Natural killer cell (primary cell): ENCODE measurements around the gene TMEM145. TPM values are rescaled to one million over a fixed set of nuclear protein-coding genes. Genes with fewer than 3 reads are reported as not detected.

Experiments
- ATAC-seq, 3 donors: fragments of 150-1000 bp in 2 of 3; fragments of 200-7000 bp in 1 of 3; cut with Tn5 transposase; 1 replicate in 1 of 3; 2 replicates in 2 of 3; pipeline ENCODE4 v1.10.0; 2021; ENCODE audit warnings: mild to moderate bottlenecking in 2 of 3, moderate library complexity in 2 of 3
- DNase-seq, 2 donors: peaks; one replicate each; pipeline versions ENCODE4 v3.0.0 to v3.0.0-alpha.2; 2013 to 2021; ENCODE audit warnings: mixed read lengths in 1 of 2
- H3K27ac ChIP-seq: one replicate; pipeline ENCODE4 v1.5.1; 2013; ENCODE audit warnings: mild to moderate bottlenecking, low read length
- H3K27me3 ChIP-seq: one replicate; pipeline ENCODE4 v1.6.1; 2013; ENCODE audit warnings: low read length; ENCODE audit not compliant: control insufficient read depth, insufficient read depth
- H3K36me3 ChIP-seq: one replicate; pipeline ENCODE4 v1.6.1; 2013; ENCODE audit warnings: low read length; ENCODE audit not compliant: control insufficient read depth, insufficient read depth
- H3K4me1 ChIP-seq: one replicate; pipeline ENCODE4 v1.6.1; 2013; ENCODE audit warnings: low read length; ENCODE audit not compliant: control insufficient read depth, insufficient read depth
- H3K4me3 ChIP-seq: one replicate; pipeline ENCODE4 v1.5.1; 2013; ENCODE audit warnings: low read length
- H3K9me3 ChIP-seq: one replicate; pipeline ENCODE4 v1.6.1; 2013; ENCODE audit warnings: low read length; ENCODE audit not compliant: control insufficient read depth, insufficient read depth
- H3K27ac Mint-ChIP-seq, 2 donors: one replicate each; pipeline ENCODE4 v1.8.0; 2022; ENCODE audit warnings: mild to moderate bottlenecking in 2 of 2, mixed read lengths in 2 of 2, moderate library complexity in 1 of 2
- H3K27me3 Mint-ChIP-seq, 2 donors: one replicate each; pipeline ENCODE4 v1.8.0; 2022; ENCODE audit warnings: low read depth in 2 of 2, mixed read lengths in 2 of 2
- H3K36me3 Mint-ChIP-seq: one replicate; pipeline ENCODE4 v1.8.0; 2022; ENCODE audit warnings: mixed read lengths
- H3K4me1 Mint-ChIP-seq, 2 donors: one replicate each; pipeline ENCODE4 v1.8.0; 2022; ENCODE audit warnings: mixed read lengths in 2 of 2
- H3K4me3 Mint-ChIP-seq: one replicate; pipeline ENCODE4 v1.8.0; 2022; ENCODE audit warnings: mild to moderate bottlenecking, moderate library complexity, mixed read lengths
- H3K9me3 Mint-ChIP-seq, 2 donors: one replicate each; pipeline ENCODE4 v1.8.0; 2022; ENCODE audit warnings: mixed read lengths in 2 of 2
- WGBS: methylation state at CpG from one replicate; pipeline ENCODE4 v1.1.7; 2013; ENCODE audit warnings: missing lambda C conversion rate; ENCODE audit not compliant: insufficient coverage; 5-methylcytosine and 5-hydroxymethylcytosine counted together
- intact Hi-C: fragments of 100-400 bp; cut with micrococcal nuclease; formaldehyde crosslinking; loops from one replicate; pipeline ENCODE4 v1.14.2; 2022
- total RNA-seq, 4 donors: library from RNA; stranded (reverse); fragments of 120-200 nt in 1 of 4; gene quantifications; one replicate each; pipeline versions ENCODE4 v1.2.3 to v1.2.4, GENCODE V29; 2013 to 2022
- TF ChIP-seq, protein P1 (sequence below): fragments of 200-600 bp; IDR thresholded peaks from one replicate; pipeline ENCODE4 v1.8.0; 2022; ENCODE audit warnings: antibody characterized with exemption

Gene TMEM145
- total RNA-seq, 3 donors from 2014 or later (not counting 1 experiment from before 2014, with no cell fraction given): not detected

DNA sequence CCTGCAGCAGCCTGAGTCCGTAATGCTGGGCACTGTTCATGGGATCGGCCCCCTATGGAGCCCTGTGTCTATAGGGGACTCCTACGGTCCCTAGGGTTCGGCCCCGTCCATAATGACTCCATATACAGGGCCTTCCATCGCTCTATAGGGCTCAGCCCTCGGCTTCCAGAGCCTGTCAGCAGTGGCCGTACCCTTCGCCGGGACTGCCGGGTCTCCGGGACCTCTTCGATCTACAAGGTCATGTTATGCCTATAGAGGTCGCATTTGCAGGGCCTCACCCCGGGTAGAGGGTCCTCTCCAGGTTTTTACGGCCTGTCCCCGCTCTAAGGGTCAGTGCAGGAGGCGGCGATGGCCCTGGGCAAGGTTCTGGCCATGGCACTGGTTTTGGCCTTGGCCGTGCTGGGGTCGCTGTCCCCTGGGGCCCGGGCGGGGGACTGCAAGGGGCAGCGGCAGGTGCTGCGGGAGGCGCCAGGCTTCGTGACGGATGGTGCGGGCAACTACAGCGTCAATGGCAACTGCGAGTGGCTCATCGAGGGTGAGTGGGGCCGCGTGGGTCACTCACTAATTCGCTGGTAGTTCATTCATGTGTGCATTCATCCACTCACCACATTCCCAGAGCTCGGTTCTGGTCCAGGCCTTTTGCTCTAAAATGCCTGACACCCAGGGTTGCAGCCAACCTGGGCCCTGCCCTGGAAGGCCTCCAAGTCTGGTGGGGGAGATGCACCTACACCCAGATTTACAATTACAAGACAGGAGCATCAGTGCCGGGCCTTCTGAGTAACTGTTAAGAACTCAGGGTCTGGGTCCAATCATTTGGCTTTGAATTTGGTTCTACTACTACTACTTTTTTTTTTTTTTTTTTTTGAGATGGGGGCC, 13.0 kb downstream of the TMEM145 start:
- Histone ChIP-seq H3K4me3 (peak overlapping the region; percentile 83), H3K27me3 (peaks cover 8% of the 10 kb centered on the region), H3K9me3 (no peaks in the 10 kb centered on the region), H3K4me1 (peaks cover 20% of the 10 kb centered on the region), H3K27ac (peak overlapping the region; percentile 62), H3K36me3 (no peaks in the 10 kb centered on the region)
- Mint-ChIP-seq H3K27ac (peak overlapping the region; percentile 65 to 79), H3K27me3 (peaks cover 15 to 19% of the 10 kb centered on the region in 2 donors), H3K4me1 (peaks cover 17 to 29% of the 10 kb centered on the region in 2 donors), H3K36me3 (peaks cover 5% of the 10 kb centered on the region), H3K4me3 (peak overlapping the region; percentile 95), H3K9me3 (no peaks in the 10 kb centered on the region)
- DNase-seq (peak in 1 of 2 donors; percentile 54), ATAC-seq (peak; percentile 0 to 8 (median 8))
- TF ChIP-seq, protein P1, sequence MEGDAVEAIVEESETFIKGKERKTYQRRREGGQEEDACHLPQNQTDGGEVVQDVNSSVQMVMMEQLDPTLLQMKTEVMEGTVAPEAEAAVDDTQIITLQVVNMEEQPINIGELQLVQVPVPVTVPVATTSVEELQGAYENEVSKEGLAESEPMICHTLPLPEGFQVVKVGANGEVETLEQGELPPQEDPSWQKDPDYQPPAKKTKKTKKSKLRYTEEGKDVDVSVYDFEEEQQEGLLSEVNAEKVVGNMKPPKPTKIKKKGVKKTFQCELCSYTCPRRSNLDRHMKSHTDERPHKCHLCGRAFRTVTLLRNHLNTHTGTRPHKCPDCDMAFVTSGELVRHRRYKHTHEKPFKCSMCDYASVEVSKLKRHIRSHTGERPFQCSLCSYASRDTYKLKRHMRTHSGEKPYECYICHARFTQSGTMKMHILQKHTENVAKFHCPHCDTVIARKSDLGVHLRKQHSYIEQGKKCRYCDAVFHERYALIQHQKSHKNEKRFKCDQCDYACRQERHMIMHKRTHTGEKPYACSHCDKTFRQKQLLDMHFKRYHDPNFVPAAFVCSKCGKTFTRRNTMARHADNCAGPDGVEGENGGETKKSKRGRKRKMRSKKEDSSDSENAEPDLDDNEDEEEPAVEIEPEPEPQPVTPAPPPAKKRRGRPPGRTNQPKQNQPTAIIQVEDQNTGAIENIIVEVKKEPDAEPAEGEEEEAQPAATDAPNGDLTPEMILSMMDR: no peak
- WGBS: 12% methylated on average over 37 of the region's 37 CpGs
- intact Hi-C loops: loop anchor here (1.0 to 2.0 kb wide), 6 partner anchors 23 to 250 kb away; partner anchors contain the start of genes PAFAH1B3, POU2F2, PRR19 and ZNF574

DNA sequence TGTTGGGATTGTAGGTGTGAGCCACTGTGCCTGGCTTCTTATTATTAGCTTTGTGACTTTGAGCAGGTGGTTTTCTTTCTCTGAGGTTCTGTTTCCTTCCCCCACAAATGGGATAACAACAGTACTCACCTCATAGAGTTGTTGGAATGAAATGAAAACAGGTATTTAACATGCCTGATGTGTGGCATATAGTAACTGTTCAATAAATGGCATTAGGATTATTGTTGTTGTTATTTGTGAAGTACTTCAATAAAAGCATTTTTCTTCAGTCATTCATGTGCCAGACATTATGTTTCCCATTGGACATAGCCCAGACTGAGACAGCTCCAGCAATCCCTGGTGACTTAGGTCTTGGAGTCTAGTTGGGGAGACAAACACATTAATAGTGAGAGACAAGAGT, 13.9 kb downstream of the TMEM145 start:
- H3K36me3 ChIP-seq: no peaks in the 10 kb centered on the region
- Mint-ChIP-seq H3K36me3 (peaks cover 5% of the 10 kb centered on the region), H3K4me3 (peak overlapping the region; percentile 95), H3K27ac (no peak overlapping the region), H3K9me3 (no peaks in the 10 kb centered on the region), H3K27me3 (peaks cover 11 to 12% of the 10 kb centered on the region in 2 donors), H3K4me1 (peaks cover 17 to 29% of the 10 kb centered on the region in 2 donors)
- H3K4me1 ChIP-seq: peaks cover 20% of the 10 kb centered on the region
- H3K9me3 ChIP-seq: no peaks in the 10 kb centered on the region
- H3K27me3 ChIP-seq: peaks cover 8% of the 10 kb centered on the region
- DNase-seq (no peak), ATAC-seq (no peak)
- H3K27ac ChIP-seq: no peak overlapping the region
- TF ChIP-seq, protein P1: no peak
- H3K4me3 ChIP-seq: no peak overlapping the region
- intact Hi-C loops: no loop called here

DNA sequence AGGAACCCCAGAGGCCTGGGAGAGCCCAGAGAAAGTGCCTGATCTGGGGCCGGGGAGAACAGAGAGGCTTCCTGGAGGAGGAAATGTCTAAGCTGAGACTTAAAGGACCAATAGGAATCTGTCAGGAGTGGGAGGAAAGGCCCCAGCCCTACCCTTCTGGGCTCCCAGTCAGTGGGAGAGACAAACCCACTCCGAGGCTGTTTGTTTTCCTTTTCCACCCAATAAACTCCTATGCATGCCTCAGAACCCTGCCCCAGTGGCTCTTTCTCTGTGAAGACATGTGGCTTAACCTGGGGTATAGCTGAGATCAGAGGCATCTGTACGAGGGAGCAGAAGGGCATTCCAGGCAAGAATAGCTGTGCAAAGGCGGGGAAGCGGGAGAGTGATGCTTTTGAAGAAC, 14.3 kb downstream of the TMEM145 start:
- Mint-ChIP-seq H3K4me3 (no peak overlapping the region), H3K27ac (no peak overlapping the region)
- intact Hi-C loops: no loop called here

More for the DNA sequence above, 14.3 kb downstream of the TMEM145 start:
- Histone ChIP-seq H3K27ac (no peak overlapping the region), H3K4me3 (no peak overlapping the region), H3K4me1 (peaks cover 20% of the 10 kb centered on the region), H3K27me3 (peaks cover 8% of the 10 kb centered on the region), H3K9me3 (no peaks in the 10 kb centered on the region), H3K36me3 (no peaks in the 10 kb centered on the region)
- Mint-ChIP-seq H3K27me3 (peaks cover 8% of the 10 kb centered on the region in 2 donors), H3K36me3 (peaks cover 5% of the 10 kb centered on the region), H3K4me1 (peaks cover 17 to 29% of the 10 kb centered on the region in 2 donors), H3K9me3 (no peaks in the 10 kb centered on the region)
- no peak for DNase-seq
- TF ChIP-seq, protein P1: no peak
- ATAC-seq: no peak
- 97% methylated on average over 5 of the region's 5 CpGs for WGBS
